Stimulated activated CD8-positive, alpha-beta memory T cell treated with anti-CD3 and anti-CD28 coated beads, Interleukin-4, amount 100 ng/mL, for 48 hours (primary cell): ENCODE data around the gene MYO7A.

Experiments
- DNase-seq: peaks from one replicate; pipeline ENCODE4 v3.0.0-alpha.2; 2020

Gene MYO7A

DNA sequence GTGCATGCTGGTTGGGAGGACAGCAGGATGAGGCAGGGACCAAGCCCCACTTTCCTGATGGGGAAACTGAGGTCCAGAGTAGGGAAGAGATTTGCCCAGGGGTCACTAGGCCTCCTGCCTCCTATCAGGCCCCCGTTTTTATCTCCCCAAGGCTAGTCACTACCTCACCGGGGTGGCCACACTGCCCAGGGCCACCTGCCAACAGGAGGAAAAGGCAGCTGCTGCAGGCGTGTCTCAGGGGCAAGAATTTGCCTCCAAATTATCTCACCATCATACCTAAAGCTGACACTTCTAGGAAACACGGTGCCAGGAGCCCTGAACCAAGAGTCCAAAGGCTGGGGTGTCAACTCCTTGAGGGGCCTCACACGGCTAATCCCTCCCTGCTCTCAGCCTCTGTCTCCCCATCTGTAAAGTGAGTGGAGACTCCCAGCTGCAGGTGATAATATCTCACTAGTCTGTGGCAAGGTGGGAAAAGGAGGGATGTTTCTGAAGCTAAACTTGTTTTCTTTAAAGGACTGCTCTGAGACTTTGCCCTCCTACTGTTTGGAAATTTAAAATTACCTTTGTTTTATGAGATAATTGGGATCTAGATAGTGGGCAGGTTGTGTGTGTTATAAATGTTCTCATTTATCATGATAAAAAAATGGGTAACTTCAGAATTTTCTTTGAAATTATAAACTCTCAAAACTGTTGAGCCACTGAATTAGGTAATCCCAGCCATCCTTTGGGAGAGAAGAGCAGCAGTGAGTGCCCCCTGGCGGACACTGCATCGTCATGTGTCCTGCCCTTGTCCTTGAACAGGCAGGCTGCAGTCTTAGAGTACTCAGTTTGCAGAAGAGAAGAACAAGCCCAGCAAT is 60.0 kb downstream of the MYO7A start:
- peak; percentile 86 for DNase-seq

DNA sequence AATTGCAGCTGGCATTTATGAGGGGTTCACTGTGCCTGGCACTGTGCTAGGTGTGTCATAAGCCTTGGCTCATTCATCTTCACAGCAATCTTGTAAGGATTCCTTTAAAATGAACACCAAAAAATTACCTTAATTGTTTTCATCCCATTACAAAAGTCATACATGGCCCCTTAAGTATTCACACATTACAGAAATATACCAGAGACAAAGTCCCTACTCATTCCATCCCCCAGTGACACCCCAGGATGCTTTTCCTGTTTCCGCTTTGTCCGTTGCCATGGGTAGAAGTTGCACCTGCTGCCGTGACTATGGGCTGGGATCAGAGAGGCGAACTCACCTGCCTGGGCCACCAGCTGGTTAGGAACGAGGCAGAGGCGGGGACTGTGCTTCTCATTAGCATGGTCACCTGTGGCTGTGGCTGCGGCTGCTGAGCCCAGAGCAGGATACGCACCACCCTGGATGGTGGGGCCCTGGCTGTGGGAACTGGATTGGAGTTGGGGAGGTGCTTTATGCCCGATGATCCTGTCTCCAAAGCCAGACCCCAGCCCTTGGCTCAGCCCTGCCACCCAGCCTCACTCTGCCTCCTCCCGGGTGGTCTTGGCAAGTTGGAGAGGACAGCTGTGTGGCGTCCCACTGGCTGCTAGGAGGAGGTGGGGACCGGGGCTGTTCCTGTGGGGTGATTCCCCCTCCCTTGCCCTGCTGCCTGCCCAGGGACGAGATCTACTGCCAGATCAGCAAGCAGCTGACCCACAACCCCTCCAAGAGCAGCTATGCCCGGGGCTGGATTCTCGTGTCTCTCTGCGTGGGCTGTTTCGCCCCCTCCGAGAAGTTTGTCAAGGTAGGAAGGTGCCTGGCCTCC is 60.8 kb downstream of the MYO7A start:
- DNase-seq: no peak

DNA sequence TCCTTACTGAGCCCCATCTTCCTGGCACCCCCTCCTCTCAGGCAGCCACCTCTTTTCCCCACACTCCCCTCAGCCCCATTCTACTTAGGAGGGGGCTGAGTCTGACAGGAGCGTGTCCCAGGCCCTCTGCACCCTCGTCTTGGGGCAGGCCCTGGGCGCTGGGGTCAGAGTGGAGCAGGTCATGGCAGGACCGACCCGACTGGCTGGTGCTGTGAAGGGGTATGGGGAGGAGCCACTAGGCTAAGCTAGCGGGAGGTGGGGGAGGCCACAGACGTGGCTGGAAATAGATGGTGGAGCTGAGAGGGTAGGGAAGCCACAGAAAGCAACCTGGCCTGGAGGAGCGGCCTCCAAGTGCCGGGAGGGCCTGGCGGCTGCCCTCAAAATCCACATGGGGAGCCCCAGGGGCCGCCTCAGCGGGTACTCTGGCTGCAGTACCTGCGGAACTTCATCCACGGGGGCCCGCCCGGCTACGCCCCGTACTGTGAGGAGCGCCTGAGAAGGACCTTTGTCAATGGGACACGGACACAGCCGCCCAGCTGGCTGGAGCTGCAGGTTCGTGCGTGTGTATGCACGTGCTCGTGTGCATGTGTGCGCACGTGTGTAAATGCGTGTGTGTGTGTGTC is 61.7 kb downstream of the MYO7A start:
- no peak for DNase-seq

GRCh38 chr11:77190331-77191075 is 62.5 kb downstream of the MYO7A start:
- DNase-seq: no peak

GRCh38 chr11:77191429-77191822 is 63.4 kb downstream of the MYO7A start:
- no peak for DNase-seq

- DNase-seq: peak; percentile 77
Measured at GRCh38 chr11:77191823-77192495, 63.9 kb downstream of the MYO7A start.

- no peak for DNase-seq
Measured at GRCh38 chr11:77193167-77193566, 65.1 kb downstream of the MYO7A start.

DNA sequence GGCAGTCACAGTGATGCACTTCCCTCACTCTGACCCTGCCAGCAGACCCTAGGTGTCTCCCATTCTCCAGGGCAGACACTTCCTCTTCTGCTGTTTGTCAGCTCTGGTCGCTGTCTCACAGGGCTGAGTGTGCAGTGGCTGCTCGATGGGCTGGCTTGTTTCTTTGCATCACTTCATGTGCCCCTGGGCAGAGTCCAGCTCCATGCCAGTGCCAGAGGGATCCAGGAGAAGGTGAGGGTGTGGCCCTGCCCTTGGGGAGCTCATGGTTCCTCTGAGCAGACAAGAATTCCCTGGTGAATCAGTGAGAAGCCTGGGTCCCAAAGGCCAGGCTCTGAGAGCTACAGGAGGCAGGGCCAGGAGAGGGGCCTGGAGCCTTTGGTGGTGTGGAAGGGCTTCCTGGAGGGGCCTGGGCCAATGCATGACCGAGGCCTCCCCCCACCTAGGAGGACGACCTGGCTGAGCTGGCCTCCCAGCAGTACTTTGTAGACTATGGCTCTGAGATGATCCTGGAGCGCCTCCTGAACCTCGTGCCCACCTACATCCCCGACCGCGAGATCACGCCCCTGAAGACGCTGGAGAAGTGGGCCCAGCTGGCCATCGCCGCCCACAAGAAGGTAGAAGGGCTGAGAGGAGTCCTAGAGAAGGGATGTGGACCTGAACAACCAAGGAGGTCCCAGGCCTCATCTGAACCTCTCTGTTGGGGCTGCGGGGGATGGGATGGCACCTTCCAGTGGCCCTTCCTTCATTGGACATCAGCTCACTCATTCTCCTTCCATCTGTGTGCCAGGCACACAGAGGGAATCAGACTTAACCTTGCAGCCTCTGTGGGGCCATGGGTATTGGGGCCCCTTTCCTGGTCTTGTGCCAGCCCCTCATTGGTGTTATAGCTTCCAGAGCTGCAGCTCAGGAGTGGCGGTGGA is 66.1 kb downstream of the MYO7A start:
- no peak for DNase-seq

- DNase-seq: no peak
Measured at GRCh38 chr11:77195071-77195755, 67.2 kb downstream of the MYO7A start.

- DNase-seq: no peak
Measured at GRCh38 chr11:77196961-77197360, 68.9 kb downstream of the MYO7A start.

DNA sequence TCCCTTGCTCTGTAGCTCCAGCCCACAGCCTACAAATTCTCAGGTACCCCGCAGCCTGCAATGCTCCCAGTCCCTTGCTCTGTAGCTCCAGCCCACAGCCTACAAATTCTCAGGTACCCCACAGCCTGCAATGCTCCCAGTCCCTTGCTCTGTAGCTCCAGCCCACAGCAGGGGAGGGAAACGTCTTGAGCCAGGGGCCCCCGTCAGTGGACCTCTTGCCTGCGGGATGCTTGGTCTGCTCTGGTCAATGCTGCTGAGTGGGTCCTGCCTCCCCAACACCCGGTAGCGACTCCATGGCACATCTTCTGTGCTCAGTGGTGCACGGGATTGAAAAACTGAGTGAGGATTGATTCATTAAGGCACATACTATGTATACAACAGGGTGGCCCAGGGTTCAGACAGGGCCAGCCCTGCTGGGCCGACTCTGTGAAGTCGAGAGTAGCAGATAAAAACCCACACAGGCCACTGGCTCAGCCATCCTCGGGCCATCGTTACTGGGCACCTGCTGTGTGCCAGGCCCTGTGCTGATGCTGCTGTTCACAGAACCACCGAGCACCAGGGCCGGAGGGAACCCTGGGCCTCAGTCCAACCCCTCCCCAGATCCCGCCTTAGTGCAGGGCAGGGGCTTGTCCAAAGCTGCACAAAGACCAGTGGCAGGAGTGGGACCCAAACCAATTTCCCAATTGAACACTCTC is 69.7 kb downstream of the MYO7A start:
- DNase-seq: no peak

- peak; percentile 65 for DNase-seq
Measured at GRCh38 chr11:77198440-77198849, 70.4 kb downstream of the MYO7A start.

GRCh38 chr11:77199137-77199745 is 71.2 kb downstream of the MYO7A start:
- no peak for DNase-seq

DNA sequence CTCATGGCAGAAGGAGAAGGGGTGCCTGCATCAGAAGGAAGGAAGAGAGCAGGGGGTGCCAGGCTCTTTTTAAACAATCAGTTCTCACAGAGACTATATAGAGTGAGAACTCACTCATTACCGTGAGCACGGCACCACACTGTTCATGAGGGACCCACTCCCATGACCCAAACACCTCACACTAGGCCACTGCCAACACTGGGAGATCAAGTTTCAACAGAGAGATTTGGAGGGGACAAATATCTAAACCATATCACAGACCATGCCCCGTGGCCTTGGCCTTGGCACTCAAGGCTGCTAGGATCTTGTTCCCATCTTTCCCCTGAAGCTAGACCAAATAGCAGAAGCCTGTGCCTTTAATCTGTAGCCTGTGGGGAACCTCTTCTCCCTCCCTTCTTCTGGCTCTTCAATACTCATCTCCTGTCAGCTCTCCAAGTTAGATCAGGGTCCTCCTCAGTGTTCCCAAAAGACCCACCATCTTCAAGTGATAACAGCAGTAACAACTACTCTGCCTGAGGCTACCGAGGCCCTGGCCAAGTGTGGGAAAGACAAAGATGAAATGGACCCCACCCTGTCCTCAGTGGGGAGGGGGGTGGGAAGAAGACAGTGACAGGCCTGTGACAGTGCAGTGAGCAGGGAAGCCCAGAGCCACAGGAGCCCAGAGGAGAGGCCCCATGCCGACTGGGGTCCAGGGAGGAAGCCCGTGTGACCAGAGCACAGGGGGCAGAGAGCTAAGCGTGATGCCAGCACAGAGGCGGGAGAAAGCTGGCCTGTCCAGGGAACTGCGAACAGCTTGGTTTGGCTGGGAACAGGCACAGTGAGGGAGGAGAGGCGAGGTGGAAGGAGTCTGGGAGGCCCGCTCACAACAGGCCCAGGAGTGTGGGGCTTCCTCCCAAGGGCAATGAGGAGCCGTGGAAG is 72.6 kb downstream of the MYO7A start:
- DNase-seq: no peak

- DNase-seq: no peak
Measured at GRCh38 chr11:77201370-77201769, 73.3 kb downstream of the MYO7A start.

DNA sequence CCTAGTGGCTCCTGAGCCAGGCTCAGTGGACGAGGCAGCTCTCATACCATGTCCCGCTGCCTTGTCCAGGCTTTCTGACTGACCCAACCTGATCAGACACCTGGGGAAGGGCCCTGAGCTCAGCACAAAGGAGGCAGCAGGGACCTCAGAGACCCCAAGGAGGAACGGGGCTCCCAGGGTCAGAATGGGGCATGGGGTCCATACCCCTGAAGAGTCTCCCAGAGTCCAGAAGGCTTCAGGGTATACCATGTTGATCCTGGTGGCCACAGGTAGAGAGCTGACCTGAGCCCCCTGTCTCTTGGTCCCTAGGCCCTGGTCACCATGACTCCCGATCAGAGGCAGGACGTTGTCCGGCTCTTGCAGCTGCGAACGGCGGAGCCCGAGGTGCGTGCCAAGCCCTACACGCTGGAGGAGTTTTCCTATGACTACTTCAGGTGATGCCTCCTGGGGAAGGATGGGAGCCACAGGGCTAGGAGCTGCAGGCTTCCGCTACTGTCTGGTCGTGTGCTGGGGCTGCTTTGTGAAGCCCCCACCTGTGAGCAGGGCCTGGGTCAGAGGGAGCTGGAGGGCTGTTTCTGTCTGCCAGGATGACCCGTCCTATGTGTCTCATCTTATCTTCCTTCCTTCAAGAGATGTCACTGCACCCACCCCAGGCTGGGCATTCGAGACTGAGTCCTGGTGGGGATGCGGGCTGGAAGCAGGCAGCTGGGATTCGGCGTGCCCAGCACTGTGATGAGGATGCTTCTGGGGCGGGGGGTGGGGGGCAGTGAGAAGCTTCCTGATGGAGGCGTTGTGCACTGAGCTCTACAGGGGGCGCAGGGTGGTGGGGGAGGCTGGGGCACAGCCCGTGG is 74.2 kb downstream of the MYO7A start:
- no peak for DNase-seq
